HG03442 (cell line): ENCODE results near the gene IER2.

Source experiments
- ATAC-seq: cut with Tn5 transposase; IDR thresholded peaks from one replicate; pipeline ENCODE4 v1.9.1; 2021; ENCODE audit warnings: mild to moderate bottlenecking, moderate library complexity; ENCODE audit not compliant: unreplicated experiment

The IER2 gene, protein sequence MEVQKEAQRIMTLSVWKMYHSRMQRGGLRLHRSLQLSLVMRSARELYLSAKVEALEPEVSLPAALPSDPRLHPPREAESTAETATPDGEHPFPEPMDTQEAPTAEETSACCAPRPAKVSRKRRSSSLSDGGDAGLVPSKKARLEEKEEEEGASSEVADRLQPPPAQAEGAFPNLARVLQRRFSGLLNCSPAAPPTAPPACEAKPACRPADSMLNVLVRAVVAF

DNA sequence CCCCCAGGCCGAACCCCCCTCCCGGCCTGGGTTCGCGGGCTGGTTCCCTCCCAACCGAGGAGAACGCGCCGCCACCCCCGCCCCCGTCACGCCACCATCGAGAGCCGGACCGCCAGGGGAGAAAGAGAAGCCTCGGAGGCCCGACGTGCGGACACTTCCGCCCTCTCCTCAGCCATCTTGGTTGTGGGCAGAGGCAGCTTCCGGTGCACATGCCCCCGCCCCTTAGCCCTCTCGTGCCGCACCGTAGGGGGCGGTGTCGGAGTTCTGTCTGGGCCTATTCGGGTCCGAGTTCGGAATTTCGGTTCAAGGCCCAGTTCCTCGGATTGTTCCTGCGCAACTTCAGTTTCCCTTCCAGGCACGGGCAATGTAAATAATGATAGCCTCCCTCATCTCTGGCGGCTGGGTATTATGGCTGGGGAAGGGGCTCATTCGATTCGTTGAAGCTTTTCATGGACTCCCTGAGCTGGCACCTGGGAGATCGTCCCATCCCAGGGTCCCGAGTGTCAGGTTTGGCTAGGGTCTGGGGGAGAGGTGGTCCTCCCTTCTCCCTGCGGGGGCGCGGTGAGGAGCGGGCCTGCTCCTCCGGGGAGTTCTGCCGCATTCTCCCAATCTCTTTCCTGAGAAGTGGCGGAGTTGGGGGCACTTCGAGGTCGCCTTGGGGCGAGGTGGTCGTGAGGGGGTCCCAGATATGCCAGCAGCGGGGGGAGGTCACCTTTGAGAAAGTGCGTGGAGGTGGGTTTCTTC is at the start of gene IER2, which contains the start of gene STX10:
Gene IER2, plus strand, starts transcription at position 225 of the 744 bp plus-strand sequence. CDS start 2,776 bp downstream, outside the sequence.
Gene STX10, minus strand, starts transcription at position 189 of the 744 bp plus-strand sequence. CDS start 202 bp downstream, outside the sequence.
- peak; percentile 33 for ATAC-seq

DNA sequence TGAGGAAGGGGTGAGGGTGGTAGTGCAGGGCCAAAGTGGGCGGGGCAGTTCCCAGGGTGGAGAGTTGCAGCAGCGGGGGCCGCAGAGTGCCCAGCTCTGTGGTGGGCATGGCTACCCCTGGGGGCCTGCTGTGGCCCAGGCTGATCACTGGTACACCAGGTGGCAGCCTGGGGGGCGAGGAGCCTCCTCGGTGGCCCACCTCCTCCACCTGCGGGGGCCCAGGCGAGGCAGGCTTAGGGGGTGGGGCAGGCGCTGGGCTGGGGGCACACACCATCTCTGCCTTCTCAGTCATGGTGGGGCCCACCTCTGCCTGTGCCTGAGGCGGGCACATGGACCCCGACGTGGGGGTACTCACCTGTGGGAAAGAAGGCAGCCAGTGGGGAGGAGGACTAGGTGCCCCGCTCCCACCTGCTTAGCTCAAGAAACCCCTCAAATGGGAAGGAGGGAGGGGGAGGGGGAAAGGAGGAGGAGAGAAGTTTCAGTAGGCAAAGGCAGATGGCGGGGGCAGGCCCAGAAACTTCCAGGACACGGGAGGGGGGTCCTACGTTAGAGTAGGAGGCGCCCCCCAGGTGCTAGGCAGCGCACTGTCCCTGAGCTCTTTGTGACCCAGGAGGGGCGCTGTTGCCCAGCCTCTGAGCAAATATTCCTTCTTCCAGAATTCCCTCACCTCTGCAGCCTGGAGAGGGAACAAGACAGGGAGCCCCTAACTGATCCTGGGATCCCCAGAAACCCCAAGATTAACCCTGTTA is 49.2 kb upstream of the IER2 start:
- ATAC-seq = no peak

DNA sequence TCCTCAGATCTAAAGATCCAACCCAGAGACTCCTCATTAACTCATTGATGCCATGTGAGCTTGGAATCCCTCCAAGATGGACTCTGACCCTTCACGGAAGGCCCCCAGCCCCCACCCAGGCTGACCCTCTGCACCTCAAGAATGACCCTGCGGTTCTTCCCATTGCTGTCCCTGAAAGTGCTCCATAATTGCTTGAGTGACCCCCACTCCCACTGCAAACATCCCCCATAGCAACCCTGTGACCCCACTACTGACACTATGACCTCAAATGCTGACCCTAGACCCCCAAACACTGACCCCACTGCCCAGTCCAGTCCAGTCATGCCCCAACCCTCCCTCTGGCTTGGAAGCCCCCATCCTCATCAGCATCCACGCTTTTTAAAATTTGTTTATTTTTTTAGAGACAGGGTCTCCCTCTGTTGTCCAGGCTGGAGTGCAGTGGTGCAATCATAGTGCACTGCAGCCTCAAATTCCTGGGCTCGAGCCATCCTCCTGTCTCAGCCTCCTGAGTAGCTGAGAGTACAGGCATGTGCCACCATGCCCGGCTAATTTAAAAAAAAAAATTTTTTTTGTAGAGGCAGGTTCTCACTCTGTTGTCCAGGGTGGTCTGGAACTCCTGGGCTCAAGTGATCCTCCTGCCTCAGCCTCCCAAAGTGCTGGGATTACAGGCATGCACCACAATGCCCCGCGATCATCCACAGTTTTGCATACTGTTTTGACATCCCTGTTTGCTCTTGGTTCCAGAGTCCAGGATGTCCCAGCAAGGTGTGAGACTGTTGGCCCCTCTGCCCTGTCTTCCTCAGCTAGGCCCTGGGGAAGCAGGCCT is 48.4 kb upstream of the IER2 start:
- no peak for ATAC-seq

DNA sequence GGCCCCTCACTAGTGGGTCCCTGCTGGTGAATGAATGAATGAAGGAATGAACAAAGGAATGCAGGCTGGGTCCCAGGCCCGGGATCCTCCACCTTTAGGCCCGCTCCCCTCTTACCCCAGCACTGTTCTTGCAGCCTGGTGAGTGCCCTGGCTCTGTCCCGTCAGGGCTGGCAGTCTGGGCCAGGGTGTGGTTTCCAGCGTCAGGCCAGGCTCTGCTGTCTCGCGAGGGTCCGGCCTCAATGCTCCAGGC is 47.9 kb upstream of the IER2 start:
- peak; percentile 3 for ATAC-seq

DNA sequence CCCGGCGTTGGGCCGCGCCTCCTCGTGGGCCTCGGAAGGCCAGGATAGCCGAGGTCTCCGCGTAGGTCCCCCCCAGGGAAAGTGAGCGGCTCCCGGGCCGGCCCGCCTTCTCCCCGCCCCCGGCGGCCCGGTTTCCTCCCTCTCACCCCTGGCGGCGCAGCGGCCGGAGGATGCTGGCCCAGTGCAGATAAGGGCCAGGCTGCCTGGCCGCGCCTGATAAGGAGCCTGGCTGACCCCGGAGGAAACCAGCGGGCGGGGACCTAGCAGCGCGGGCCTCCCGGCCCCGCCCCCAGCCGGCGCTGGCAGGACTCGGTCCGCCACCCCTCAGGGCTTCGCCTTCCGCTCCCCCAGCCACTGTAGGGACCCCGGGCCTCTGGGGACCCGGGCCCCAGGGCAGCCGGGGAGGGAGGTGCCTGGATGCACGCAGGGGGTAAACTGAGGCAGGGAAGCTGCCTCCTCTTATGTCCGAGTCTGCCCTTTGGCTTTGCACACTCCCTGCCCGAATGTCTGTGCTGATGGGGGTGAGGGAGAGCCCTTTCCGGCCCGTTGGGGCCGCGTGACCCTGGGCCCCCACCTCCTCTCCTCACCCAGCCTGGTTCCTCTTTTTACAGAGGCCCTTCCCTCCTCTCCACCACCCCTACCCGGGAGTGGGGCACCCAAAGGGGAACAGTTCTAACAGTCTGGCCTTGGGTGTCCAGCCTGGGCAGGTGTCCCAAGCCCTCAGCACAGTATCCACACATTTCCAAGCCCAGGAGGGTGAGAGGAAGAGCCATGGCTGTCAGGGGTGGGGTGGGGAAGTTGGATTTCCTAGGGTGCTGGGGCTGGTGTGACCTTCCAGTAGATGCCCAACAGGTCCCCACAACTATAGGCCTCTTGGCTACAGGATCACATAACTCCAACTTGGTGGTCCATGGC is 47.3 kb upstream of the IER2 start, which contains the start of gene LYL1:
Gene LYL1, minus strand, starts transcription at position 193 of the 915 bp plus-strand sequence. CDS start 1,687 bp downstream, outside the sequence.
- peak; percentile 27 for ATAC-seq

DNA sequence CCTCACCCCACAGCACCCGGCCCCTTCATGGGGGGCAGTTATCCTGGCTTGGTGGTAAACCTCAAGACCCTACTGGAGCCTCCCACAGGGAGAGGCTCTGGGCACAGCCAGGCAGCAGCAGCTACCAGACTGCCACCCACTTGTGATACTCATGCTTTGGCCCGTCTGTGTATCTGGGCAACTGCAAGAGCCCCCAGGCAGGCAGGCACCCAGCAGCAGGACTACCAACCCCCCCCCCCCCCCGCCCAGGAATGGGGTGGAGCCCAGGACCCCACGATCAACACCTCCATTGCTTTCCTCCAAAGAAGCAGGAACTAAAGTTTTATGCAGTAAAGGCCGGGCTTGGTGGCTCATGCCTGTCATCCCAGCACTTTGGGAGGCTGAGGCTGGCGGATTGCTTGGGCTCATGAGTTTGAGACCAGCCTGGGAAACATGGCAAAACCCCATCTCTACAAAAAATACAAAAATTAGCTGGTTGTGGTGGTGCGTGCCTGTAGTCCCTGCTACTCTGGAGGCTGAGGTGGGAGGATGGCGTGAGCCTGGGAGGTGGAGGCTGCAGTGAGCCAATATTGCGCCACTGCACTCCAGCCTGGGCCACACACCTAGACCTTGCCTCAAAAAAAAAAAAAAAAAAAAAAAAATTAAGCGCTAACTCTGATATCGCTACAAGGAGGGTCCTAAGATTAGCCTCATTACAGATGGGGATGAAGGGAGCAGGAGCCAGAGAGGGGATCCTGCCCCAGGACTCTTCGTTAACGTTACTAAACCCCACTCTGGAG is 46.4 kb upstream of the IER2 start:
- no peak for ATAC-seq

DNA sequence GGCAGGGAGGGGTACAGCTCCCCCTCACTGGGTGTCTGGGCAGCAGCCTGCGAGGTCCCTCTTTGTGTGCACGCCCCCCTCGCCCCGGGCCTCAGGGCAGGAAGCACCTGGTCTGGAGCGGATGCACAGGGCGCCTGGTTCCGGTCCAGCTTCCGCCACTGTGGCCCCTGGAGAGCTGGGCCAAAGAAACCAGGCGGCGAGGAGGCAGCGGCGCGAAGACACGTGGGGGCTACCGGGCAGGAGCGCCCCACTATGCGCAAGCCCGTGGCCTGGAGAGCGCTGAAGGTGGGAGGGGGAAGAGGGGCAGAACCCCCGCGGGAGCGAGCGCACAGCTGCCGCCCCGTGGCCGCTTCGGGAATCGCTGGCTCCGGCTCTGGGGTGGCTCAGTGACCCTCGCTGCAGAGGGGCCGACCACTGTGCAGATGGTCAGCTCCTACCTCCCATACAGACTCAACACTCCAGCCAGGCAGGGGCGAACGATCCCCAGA is 45.8 kb upstream of the IER2 start:
- peak; percentile 38 for ATAC-seq

DNA sequence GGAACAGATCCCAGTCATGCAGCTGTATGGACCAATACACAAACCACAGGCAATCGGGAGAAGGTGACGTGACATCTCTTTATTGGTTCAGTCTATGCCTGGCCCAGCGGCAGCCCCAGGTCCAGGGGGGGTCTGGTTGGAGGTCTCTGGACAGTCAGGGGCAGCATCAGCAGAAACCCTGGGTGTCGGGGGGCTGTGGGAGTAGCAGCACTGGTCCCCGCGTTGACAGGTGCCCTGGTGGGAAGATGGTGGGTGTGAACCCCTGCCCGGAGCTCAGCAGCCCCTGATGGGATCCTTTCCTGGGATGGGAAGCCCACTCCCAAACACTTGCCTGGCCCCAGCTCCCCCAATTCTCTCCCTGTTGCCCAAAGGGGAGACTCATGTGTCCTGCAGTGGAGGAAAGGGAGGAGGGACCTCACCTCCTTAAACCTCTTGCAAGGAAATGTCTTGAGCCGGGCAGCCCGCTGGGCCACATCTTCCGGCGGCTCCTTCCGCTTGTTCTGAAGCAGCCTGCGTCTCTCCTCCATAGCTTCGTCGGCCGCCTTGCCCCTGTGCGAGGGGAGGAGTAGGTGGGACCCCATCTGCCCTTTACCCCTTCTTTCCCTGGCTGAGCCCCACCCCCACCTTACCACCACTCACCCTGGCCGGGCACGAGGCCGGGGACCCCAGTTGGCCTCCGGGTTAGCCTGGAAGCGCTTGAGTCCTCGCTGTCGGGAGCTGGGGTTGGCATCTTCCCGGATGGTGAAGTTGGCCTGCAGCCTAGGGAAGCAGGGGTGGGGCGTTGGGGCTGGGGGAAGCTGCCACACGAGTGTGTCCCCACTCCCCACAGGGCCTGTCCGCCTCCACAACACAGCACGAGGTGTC is 45.1 kb upstream of the IER2 start:
- no peak for ATAC-seq

DNA sequence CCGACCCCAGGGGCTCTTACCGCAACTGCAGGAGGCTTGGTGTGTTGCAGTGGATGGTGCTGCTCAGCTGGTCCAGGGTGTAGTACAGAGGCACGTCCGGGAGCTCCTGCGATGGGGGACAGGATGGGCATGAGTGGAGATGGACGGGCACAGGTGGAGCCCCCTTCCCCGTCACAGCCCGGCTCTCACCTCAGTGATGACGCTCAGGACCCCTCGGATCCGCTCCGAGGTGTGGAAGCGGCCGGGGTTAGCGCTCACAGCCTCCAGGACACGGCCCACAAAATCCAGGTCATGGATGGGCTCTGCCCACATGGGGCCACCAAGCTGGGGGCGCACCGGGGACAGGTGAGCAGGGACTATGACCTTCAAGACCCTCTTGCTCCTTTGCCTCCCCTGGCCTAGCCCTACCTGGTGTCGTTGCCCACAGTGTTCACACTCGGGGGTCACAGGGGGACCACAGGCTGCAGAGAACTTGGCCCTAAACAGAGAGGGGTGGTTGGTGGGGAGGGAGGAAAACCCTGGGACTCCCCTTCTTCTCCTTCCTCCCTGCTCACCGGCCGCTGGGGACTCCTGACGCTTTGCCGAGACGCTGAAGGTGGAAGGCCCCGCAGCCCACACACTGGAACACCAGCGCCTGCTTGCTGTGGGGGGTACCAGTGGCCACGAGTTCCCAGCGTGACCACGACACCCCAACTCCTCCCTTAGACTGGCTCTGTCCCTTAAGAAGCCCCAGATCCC is 40.7 kb upstream of the IER2 start:
- ATAC-seq = no peak

DNA sequence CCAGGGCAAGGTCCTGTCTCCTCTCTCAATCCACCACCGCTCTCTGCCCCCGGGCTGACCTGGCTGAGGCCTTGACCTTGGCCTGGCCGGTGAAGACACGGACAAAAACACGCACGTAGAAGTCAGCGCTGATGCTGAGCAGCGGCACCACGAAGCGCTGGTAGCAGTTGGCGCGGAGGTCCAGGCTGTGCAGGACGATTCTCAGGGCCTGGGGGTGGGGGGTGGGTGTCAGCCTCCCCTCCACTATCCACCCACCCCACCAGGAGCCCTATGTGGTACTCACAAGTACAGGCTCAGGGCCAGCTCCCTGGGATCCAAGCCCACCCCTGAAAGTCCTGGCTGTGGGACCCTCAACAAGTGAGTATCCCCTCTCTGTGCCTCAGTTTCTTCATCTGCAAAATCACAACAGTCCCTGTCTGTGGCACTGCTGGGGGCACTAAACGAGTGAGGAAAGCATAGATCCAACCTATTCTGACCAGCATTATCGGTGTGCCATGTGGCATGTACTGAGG is 40.1 kb upstream of the IER2 start:
- no peak for ATAC-seq

DNA sequence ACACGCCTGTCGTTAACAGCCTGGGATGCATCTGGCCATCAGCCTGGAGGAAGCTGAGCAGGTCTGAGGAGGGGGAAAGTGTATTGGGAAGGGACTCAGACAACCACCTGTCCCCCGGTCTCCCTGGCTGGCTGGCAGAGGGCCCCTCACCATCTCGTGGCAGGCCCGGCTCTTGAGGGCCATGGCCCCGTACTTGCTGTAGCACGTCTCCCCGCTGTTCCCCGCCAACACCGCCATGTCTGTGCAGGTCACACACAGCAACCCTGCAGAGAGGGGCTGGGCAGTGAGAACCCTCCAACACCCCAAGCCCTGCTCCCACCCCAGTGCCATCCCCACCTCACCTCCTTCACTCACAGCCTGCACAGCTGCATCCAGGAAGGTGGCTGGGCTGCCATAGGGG is 37.7 kb upstream of the IER2 start:
- ATAC-seq = no peak

DNA sequence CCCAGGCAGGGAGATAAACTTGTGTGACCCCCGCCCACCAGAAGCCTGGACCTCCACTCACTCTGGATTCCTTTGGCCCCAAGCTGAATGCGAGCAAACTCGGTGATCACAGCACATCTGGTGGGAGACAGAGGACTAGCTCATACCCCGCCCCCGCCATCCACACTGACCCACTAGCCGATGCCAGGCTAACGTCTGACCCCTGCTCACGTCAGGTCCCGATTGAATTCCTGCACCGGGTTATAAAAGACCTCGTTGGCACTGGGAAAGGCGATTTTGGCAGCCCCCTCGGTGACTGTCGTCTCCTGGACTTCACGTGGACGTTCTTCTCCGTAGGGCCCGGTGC is 34.3 kb upstream of the IER2 start:
- no peak for ATAC-seq

DNA sequence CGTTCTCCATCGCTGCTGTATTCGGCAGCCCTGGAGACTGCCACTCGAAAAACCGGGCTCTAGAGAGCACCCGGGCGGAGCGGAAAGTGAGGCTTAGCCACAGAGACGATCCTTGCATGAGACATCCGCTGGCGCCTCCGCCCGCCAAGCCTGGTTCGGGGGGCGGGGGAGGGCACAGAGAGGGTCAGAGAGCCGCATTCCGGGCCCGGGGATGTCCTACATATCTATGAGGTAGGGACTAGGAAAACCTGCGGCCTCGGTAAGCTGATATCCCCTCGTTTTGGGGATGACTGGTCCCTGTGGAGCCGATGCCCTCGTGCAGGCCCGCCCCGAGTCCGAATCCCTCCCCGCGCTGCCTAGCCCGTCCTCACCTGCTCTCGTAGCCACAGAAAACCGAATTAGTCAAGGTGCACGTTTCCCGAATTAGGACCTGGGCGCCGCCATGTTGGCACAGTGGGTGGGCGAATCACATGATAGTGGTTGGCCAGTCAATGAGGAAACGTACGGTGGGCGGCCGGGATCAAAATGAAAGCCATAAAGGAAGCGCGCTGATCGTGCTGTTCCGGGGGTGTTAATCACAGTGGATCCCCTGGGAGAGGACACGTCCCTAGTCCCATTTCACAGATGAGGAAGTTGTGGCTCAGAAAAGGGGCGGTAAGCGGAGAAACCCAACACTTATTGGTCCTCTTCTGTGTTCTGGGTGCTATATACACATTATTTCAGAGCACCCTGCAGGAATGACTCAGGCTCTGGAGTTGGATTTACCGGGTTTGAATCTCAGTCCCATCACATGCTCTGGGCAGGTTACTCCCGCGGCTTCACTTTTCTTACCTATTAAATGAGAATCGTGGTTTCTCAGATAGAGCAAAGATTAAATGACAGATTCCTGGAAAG is 33.7 kb upstream of the IER2 start, which contains the start of gene TRMT1:
Gene TRMT1, minus strand, starts transcription at position 459 of the 894 bp plus-strand sequence. Its CDS starts 341 bp downstream, at position 118.
- ATAC-seq = peak; percentile 48

DNA sequence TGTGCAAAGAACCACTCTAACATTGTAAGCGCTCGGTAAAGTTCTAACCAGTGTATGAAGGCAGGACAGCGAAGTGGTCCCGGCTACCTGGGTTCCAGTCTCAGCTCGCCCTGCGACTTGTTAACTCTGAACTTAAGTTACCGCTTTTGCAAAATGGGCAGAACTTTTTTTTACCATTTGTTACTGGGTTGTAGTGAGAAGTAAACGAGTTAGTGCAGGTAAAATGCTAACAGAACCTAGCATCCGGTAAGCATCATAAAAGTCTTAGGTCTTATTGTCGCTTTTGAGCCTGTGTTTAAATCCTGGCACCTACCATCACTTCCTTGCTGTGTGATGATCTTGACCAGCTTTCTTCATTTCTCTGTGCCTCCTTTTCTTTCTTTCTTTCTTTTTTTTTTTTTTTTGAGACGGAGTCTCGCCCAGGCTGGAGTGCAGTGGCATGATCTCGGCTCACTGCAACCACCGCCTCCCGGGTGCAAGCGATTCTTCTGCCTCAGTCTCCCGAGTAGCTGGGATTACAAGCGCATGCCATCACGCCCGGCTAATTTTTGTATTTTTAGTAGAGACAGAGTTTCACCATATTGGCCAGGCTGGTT is 32.9 kb upstream of the IER2 start:
- ATAC-seq = peak; percentile 8

DNA sequence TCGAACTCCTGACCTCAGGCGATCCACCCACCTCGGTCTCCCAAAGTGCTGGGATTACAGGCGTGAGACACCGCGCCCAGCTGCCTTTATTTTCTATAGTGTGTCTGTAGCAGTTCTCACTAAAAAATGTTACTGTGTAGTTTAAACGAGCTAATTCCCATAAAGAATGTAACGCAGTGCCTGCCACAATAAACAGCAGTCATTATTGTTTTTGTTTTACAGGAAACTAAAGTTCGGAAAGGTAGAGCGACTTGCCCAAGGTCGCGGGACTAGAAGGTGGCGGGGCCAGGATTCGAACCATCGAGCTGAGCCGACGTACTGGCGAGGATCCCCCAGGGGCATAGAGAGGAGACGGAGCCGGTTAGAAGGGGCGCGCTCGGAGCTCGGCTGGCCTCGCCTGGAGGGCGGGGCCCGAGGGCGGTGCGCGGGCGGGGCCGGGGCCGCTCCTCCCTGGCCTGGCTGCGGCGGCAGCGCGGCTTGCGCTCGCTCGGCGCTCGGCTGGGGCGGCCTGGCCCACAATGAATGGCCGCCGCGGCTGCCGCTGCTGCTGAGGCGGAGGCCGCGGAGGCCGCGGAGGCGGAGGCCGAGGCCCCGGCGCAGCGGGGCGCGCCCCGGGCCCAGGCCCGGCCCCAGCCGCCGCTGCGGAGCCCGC is 32.3 kb upstream of the IER2 start, which contains the start of gene NACC1:
Gene NACC1, plus strand, starts transcription at position 493 of the 652 bp plus-strand sequence. CDS start 16,944 bp downstream, outside the sequence.
- ATAC-seq = peak; percentile 64
